G401 (cell line): ENCODE data around the gene APC. TPM values are rescaled to one million over a fixed set of nuclear protein-coding genes. Genes with fewer than 3 reads are reported as not detected.

Experiments
- DNase-seq: peaks from one replicate; pipeline ENCODE4 v3.0.0-alpha.2; 2015; ENCODE audit warnings: low spot score
- in situ Hi-C: cut with HindIII; loops from 2 replicates; pipeline ENCODE4 v1.10.0; 2016; ENCODE audit warnings: low sequenced_read_pairs, mixed read lengths
- total RNA-seq: library from RNA; depleted of rRNA; stranded (reverse); fragments of >200 nt; shearing (Covaris generic); gene quantifications from 2 replicates; pipeline ENCODE4 v1.2.3, GENCODE V29; 2014; rRNA removed

Gene APC
- 16.9 and 21.6 TPM in 2 replicates for total RNA-seq

- peak; percentile 92 for DNase-seq
- in situ Hi-C loops, result no loop called here
Observed at GRCh38 chr5:112737463-112738190, at the start of gene APC. Gene APC, plus strand, starts transcription at chr5:112737885. Its CDS starts 17,006 bp downstream, at chr5:112754891.

GRCh38 chr5:112689155-112689909, 48.4 kb upstream of the APC start:
- in situ Hi-C loops, result no loop called here
- no peak for DNase-seq

DNA sequence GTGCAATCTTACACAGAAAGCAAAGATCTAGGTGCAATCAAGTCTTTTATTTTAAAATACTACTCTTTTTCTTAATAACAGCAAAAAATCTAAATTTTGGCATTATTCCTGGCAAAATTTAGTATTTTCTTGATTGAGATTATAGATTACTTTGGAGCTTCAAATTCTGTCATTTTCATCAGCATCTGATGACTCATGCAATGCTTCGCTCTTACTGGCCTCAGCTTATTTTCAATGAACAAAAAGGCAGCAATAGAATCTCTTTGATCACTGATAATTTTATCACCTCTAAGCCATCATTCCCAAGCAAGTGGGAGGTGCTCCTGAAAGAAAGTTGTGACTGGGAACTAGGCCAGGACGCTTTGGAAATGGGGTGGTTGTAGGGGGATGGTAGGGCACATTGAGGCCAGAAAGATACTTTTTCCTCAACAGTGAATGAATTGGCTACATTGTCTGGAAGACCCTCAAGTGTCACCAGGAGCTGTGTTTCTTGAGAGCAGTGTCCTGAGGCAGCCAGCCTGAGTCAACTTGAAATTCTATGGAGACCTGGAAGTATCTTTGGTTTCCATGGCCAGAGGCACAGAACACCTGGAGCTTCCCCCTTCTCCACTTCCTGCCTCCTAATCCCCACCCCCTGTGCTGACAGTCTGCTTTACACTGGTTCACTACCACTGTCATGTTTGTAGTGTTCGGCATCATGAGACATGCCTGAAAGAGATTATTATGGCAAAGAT, 46.9 kb upstream of the APC start:
- in situ Hi-C loops, result no loop called here
- DNase-seq, result no peak

DNA sequence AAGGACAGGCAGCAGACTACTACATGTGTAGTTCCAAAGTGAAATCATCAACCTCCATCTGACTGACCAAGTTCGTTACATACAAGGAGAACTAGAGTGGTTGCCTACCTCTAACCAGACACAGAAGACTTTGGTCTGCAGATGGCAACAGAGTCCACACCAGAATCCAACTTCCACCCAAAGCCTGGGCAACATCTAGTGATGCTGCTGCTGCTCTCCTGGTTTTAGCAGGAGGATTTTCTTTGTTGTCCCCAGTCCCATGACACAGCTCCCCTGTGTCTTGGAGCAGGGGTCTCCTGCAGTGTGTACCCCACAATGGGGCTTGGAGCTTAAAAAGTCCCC, 46.4 kb upstream of the APC start:
- in situ Hi-C loops, result no loop called here

GRCh38 chr5:112691758-112692157, 45.9 kb upstream of the APC start:
- peak; percentile 21 for DNase-seq
- in situ Hi-C loops, result no loop called here

More for the DNA sequence above, 46.4 kb upstream of the APC start:
- no peak for DNase-seq

DNA sequence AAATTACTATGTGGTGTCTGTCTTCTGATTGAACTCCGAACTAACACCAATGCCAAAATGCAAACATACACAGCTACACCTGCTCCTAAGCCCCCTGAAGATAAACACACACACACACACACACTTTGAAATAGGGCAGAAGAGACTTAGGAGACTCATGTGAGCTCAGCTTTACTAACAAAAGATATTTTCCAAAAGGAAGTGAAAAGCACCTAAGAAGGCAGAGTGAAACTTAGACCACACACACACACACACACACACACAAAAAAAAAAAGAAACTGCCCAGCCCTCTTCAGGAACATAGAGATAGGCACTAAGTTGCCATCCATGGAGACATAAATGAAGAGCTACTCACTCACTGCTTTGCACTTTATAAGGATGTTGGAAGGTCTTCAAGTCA, 45.2 kb upstream of the APC start:
- in situ Hi-C loops, result no loop called here
- no peak for DNase-seq

DNA sequence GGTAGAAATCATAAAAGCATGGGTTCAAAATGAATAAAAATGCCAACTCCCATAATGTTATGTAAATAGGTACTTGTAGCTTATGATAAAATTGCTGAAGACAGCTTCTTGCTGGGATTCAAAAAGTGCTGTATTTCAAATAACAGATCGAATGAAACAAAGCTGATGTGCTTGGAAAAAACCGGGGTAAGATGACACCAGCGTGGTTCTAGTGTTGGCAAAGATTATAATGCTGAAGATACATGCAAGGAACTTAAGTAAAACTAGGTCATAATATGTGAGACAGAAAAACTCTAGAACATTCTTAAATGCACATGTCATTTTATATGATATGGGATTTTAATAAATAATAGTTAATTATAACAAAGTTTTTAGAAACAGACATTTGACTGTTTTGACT, 44.4 kb upstream of the APC start:
- no peak for DNase-seq
- in situ Hi-C loops, result no loop called here

DNA sequence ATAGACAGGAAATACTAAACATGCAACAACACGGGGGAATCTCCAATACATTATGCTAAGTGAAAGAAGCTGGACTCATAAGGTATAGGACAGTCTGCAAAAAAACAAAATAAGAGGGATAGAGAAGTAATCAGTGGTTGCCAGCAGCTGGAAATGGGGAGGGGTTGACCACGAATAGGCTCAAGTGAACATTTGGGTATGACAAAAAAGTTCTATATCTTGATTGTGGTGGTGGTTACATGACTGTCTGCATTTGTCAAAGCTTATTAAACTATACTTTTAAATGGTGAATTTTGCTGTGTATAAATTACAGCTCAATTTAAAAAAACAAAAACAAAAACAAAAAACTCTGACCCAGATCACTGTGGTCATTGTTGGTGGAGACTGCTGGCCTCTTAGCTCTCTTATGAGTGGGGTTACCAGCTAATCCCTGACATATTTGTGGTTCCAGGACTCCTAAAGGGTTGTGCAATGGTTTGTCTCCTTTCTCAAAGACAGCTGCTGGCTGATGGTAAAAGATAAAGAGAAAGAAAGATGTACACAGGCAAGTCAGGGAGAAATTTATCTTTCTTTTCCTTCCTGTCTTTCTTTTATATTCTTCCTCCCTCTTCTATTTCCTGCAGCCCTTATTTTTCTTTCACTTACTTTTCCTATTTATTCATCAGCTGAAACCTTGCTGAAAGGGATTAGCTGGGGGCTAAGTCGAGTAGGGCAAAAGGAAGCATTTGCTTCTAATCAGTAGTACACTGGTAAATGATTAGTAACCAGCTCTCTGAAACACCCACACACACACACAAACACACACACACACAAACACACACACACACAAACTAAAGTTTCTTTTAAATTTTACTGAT, 42.6 kb upstream of the APC start:
- no peak for DNase-seq
- in situ Hi-C loops, result no loop called here

- in situ Hi-C loops, result no loop called here
- DNase-seq, result no peak
Observed at GRCh38 chr5:112696786-112697185, 40.9 kb upstream of the APC start.

- in situ Hi-C loops, result no loop called here
- no peak for DNase-seq
Observed at GRCh38 chr5:112697322-112697721, 40.4 kb upstream of the APC start.

DNA sequence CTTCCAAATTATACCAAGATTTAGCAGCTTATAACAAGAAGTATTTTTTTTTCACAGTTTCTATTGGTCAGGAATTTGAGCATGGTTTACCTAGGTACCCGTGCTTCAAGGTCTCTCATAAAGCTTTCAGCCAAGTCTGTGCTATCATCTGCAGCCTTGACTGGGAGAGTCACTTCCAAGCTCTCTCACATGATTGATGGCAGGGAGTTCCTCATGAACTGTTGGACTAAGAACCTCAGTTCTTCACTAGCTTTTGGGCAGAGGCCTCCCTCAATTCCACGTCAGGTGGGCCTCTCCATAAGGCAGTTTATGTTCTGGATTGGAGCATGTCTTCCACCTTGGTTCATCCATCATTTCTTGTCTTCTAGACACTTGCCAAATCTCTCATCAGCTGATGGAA, 39.9 kb upstream of the APC start:
- in situ Hi-C loops, result no loop called here
- no peak for DNase-seq

DNA sequence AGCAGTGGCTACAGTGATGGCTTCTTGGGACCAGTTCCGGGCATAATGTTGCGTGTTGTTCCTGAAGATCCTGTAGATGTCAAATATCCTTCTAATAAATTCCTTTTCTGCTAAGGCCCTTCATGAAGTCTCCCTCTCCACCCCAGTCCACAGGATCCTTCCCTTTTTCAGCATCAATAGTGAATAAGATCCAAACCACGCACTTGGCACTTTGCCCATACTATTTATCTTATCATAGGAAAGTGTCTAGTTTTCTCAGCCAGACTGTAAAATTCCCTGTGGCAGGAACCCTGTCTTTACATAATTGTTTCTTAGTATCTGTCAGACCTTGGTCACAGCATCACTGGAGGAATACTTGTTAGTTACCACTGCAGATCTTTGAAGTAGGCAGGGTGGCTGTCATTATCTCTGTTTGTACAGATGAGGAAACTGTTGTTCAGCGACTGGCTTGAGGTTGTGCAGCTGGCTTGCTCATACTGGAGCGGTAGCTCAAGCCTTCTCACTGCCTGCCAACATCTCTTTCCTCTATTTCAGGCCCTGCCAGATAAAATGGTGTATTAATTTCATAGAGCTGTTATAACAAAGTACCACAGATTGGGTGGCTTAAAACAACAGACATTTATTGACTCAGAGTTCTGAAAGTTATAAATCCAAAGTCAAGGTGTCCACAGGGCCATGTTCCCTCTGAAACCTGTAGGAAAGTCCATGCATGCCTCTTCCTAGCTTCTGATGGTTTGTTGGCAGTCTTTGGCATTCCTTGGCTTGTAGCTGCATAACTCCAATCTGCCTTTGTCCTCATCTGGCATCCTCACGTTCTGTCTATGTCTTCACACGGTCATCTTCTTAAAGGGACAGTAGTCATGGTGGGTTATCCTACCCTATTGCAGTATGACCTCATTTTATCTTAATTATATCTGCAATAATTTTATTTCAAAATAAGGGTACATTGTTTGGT, 33.5 kb upstream of the APC start:
- in situ Hi-C loops, result no loop called here
- no peak for DNase-seq

- in situ Hi-C loops, result no loop called here
- no peak for DNase-seq
Observed at GRCh38 chr5:112706446-112707016, 31.2 kb upstream of the APC start.

DNA sequence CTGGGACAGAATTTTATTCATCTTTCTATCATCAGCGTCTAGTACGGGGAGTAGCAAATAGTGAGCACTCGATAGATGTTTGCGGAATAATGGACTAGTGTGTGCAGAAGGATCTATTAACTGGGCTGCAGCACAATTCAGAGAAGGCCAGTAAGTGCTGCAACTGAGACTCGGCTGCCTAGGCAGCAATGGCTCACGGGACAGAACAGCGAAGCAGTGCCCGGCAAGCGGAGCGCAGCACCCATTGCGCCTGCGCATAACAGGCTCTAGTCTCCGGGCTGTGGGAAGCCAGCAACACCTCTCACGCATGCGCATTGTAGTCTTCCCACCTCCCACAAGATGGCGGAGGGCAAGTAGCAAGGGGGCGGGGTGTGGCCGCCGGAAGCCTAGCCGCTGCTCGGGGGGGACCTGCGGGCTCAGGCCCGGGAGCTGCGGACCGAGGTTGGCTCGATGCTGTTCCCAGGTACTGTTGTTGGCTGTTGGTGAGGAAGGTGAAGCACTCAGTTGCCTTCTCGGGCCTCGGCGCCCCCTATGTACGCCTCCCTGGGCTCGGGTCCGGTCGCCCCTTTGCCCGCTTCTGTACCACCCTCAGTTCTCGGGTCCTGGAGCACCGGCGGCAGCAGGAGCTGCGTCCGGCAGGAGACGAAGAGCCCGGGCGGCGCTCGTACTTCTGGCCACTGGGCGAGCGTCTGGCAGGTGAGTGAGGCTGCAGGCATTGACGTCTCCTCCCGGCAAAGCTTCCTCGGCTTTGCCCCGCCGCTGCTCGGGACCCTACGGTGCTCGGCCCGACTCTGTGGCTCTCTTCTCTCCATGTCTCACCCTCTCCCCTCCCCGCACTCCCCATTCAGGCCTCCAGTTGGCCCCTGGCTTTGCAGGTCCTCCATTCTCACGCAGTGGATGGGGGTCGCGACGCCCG, 30.2 kb upstream of the APC start:
- DNase-seq, result peak; percentile 98
- in situ Hi-C loops, result no loop called here

DNA sequence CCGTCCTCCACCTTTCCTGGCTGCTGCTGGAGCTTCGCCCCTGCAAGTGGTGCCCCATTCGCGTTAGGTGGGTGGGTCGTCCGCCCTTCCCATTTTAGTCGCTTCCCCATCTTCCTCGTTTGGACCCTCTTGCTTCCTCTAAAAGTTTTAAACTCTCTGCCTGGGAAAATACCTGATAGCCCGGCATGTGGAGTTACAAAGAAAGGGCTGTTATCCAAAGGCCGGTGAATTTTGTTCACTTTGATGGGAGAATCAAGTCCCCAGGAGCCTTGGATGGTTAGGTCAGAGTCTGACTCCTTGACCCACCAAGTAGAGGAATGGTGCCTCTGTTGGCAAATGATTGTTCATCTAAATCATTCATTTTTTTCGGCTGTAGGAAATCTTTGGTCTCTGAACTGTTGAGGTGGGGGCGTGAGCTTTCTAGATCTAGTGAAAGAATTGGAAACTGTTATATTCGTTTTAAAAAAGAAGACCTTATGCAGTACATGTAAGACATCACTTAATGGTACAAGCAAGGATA, 29.5 kb upstream of the APC start:
- in situ Hi-C loops, result no loop called here
- DNase-seq, result peak; percentile 37

DNA sequence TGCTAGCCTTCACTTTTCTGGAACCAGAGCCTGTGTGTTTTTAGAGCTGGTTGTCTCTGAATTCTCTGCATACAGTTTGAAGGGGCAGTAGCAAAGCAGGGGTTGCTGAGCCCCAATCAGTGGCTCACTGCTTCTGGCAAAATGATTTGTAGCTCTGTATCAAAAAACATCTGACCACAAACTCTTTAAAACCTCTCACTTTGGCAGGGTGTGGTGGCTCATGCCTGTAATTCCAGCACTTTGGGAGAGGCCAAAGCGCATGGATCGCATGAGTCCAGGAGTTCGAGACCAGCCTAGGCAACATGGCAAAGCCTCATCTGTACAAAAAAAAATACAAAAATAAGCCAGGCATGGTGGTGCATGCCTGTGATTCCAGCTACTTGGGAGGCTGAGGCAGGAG, 28.3 kb upstream of the APC start:
- DNase-seq, result no peak
- in situ Hi-C loops, result no loop called here

- in situ Hi-C loops, result no loop called here
- DNase-seq, result no peak
Observed at GRCh38 chr5:112710896-112711295, 26.8 kb upstream of the APC start.
